ENCODE data around the gene C2CD4B. TPM values are rescaled to one million over a fixed set of nuclear protein-coding genes. Genes with fewer than 3 reads are reported as not detected.

C2CD4B gene
- total RNA-seq, 1 donor from 2014 or later, result not detected

DNA sequence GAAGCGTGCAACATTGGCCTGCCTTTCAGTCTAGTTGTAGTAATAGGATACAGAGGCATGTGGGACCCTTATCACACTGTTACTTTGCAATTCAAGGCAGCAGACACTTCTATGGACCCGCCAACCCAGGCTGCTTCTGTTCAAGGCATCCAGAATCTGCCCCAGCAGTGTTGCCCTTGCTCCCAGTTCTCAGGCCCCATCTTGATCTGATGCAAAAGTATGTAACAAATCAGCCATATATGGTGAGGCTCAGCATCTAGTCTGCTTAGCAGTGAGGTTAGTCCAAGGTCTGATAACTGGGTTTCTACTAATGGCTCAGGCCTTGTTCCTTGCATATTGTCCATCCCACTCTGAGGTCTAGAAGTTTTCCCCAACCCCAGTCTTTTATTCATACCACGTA, 17.9 kb downstream of the C2CD4B start:
- H3K36me3 Mint-ChIP-seq, result no peaks in the 10 kb centered on the region
- Histone ChIP-seq H3K4me3 (no peak overlapping the region), H3K27ac (no peak overlapping the region), H3K27me3 (no peaks in the 10 kb centered on the region), H3K4me1 (no peaks in the 10 kb centered on the region), H3K36me3 (no peaks in the 10 kb centered on the region), H3K9me3 (ENCODE audit: low read depth) (no peaks in the 10 kb centered on the region), H3K4me2 (no peak overlapping the region), H2AFZ (replicated peaks) (no peak overlapping the region), H3K79me2 (ENCODE audit: low read depth) (no peaks in the 10 kb centered on the region), H4K20me1 (ENCODE audit: low read depth) (no peaks in the 10 kb centered on the region), H3F3A (ENCODE audit: low read depth) (no peaks in the 10 kb centered on the region), H3K9ac (no peak overlapping the region)
- no peak overlapping the region for H3K27ac Mint-ChIP-seq
- no peak overlapping the region for H3K4me3 Mint-ChIP-seq
- H3K27me3 Mint-ChIP-seq (ENCODE audit: insufficient read depth, low read depth), result no peaks in the 10 kb centered on the region
- H3K9me3 Mint-ChIP-seq, result no peaks in the 10 kb centered on the region
- TF ChIP-seq EZH2phosphoT487 (IDR thresholded peaks at IDR 0.05) (no peak), EZH2 (IDR thresholded peaks at IDR 0.05) (no peak), CTCF (IDR thresholded peaks at IDR 0.05) (no peak)
- peaks cover 3% of the 10 kb centered on the region for H3K4me1 Mint-ChIP-seq
- DNase-seq (ENCODE audit: low spot score), result no peak

DNA sequence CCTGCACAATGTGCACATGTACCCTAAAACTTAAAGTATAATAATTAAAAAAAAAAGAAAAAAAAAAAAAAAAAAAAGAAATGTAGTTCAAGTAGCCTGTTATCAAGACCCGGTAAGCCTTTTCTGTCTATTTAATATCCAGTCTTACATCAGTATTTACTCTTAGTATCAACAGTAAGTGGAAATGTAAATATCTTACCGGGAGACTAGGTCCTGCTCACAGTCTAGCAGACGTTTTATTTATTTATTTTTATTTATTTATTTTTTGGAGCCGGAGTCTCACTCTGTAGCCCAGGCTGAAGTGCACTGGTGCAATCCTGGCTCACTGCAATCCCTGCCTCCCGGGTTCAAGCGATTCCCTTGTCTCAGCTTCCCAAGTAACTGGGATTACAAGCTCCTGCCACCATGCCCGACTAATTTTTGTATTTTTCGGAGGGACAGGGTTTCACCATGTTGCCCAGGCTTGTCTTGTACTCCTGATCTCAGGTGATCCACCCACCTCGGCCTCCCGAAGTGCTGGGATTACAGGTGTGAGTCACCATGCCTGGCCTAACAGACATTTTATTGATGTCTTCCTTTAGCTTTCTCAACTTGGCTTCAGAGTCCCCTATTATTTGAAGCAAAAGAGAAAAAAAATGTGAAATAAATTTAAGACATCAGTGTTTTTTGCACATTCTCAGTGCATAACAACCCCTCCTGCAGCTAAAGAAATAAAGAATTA, 19.9 kb downstream of the C2CD4B start:
- H3K27ac Mint-ChIP-seq, result no peak overlapping the region

DNA sequence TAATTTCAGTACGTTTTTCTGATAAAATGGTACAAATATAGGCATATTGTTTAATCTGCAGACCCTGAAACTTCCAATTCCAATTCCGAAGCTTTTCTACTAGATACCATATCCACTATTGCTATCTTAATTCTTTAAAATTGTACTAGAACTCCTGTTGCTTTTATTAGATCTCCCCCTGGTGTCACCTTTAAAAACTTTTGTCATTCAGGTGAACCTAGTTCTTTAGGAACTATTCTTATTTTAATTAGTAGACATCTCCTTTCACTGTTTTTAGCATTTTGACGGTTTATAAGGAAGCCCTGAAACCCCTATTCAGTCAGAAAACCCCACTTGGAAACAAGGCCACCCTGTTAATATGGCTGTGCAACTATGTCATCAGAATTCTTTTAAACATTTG, 22.3 kb downstream of the C2CD4B start:
- H3K36me3 Mint-ChIP-seq, result no peaks in the 10 kb centered on the region
- TF ChIP-seq EZH2 (IDR thresholded peaks at IDR 0.05), result no peak
- no peak for TF ChIP-seq CTCF (IDR thresholded peaks at IDR 0.05)
- TF ChIP-seq EZH2phosphoT487 (IDR thresholded peaks at IDR 0.05), result no peak
- no peaks in the 10 kb centered on the region for H3K27me3 Mint-ChIP-seq (ENCODE audit: insufficient read depth, low read depth)

More for the DNA sequence above, 19.9 kb downstream of the C2CD4B start:
- no peaks in the 10 kb centered on the region for H3K36me3 Mint-ChIP-seq
- Histone ChIP-seq H3K27ac (no peak overlapping the region), H4K20me1 (ENCODE audit: low read depth) (no peaks in the 10 kb centered on the region), H3K9me3 (ENCODE audit: low read depth) (no peaks in the 10 kb centered on the region), H3K4me3 (no peak overlapping the region), H3K4me1 (no peaks in the 10 kb centered on the region), H3K27me3 (no peaks in the 10 kb centered on the region), H3K36me3 (no peaks in the 10 kb centered on the region), H3K79me2 (ENCODE audit: low read depth) (no peaks in the 10 kb centered on the region), H3F3A (ENCODE audit: low read depth) (no peaks in the 10 kb centered on the region), H3K4me2 (no peak overlapping the region), H3K9ac (no peak overlapping the region), H2AFZ (replicated peaks) (no peak overlapping the region)
- H3K4me1 Mint-ChIP-seq, result no peaks in the 10 kb centered on the region
- DNase-seq (ENCODE audit: low spot score), result no peak
- no peaks in the 10 kb centered on the region for H3K9me3 Mint-ChIP-seq
- TF ChIP-seq CTCF (IDR thresholded peaks at IDR 0.05) (no peak), EZH2 (IDR thresholded peaks at IDR 0.05) (no peak), EZH2phosphoT487 (IDR thresholded peaks at IDR 0.05) (no peak)
- no peaks in the 10 kb centered on the region for H3K27me3 Mint-ChIP-seq (ENCODE audit: insufficient read depth, low read depth)
- H3K4me3 Mint-ChIP-seq, result no peak overlapping the region

More for the DNA sequence above, 22.3 kb downstream of the C2CD4B start:
- H3K4me2 ChIP-seq, result no peak overlapping the region
- H3K4me3 ChIP-seq, result no peak overlapping the region
- no peak overlapping the region for H3K27ac Mint-ChIP-seq
- no peak overlapping the region for H3K27ac ChIP-seq
- no peaks in the 10 kb centered on the region for H3F3A ChIP-seq (ENCODE audit: low read depth)
- H3K4me1 Mint-ChIP-seq, result no peaks in the 10 kb centered on the region
- H4K20me1 ChIP-seq (ENCODE audit: low read depth), result no peaks in the 10 kb centered on the region
- no peaks in the 10 kb centered on the region for H3K4me1 ChIP-seq
- H3K9me3 ChIP-seq (ENCODE audit: low read depth), result no peaks in the 10 kb centered on the region
- H3K9ac ChIP-seq, result no peak overlapping the region
- H2AFZ ChIP-seq (replicated peaks), result no peak overlapping the region
- H3K4me3 Mint-ChIP-seq, result no peak overlapping the region
- H3K27me3 ChIP-seq, result no peaks in the 10 kb centered on the region
- H3K79me2 ChIP-seq (ENCODE audit: low read depth), result no peaks in the 10 kb centered on the region
- no peaks in the 10 kb centered on the region for H3K9me3 Mint-ChIP-seq
- no peaks in the 10 kb centered on the region for H3K36me3 ChIP-seq
- no peak for DNase-seq (ENCODE audit: low spot score)

Data from neural progenitor cell (in vitro differentiated cells).